HepG2 (cell line): ENCODE measurements around the gene SRCAP. TPM values are rescaled to one million over a fixed set of nuclear protein-coding genes. Genes with fewer than 3 reads are reported as not detected.

Source experiments
- ARNT ChIP-seq: fragments of 450-650 bp; IDR thresholded peaks from 2 replicates; pipeline ENCODE4 v1.6.1; 2017
- DNMT1 ChIP-seq: sonication (generic); formaldehyde crosslinking; IDR thresholded peaks from 2 replicates; pipeline ENCODE4 v1.5.1; 2020; ENCODE audit warnings: mild to moderate bottlenecking, missing genetic modification reagents
- EED ChIP-seq: sonication (generic); formaldehyde crosslinking; IDR thresholded peaks from 2 replicates; pipeline ENCODE4 v1.5.0; 2020; ENCODE audit warnings: mild to moderate bottlenecking, missing genetic modification reagents
- FOSL2 ChIP-seq: sonication (generic); formaldehyde crosslinking; IDR thresholded peaks from 2 replicates; pipeline ENCODE4 v1.4.0; 2020; ENCODE audit warnings: missing genetic modification reagents
- GZF1 ChIP-seq: sonication (generic); formaldehyde crosslinking; IDR thresholded peaks from 2 replicates; pipeline ENCODE4 v1.5.1; 2020; ENCODE audit warnings: mild to moderate bottlenecking, missing genetic modification reagents
- MLLT10 ChIP-seq: sonication (generic); formaldehyde crosslinking; IDR thresholded peaks from 2 replicates; pipeline ENCODE4 v1.4.0; 2020; ENCODE audit warnings: missing genetic modification reagents
- PCBP2 ChIP-seq: fragments of 200-400 bp; formaldehyde crosslinking; optimal IDR thresholded peaks from 2 replicates; pipeline ENCODE3; 2018; ENCODE audit warnings: low read length, low read depth; ENCODE audit not compliant: poor library complexity, severe bottlenecking
- POLR2A ChIP-seq, 2 experiments: IDR thresholded peaks; 2 replicates each; pipeline ENCODE4 v1.6.1; 2011; ENCODE audit warnings: low read depth in 2 of 2, low read length in 2 of 2, mild to moderate bottlenecking in 1 of 2, moderate library complexity in 1 of 2; ENCODE audit not compliant: insufficient read depth in 1 of 2
- RARG ChIP-seq: sonication (generic); formaldehyde crosslinking; IDR thresholded peaks from 2 replicates; pipeline ENCODE4 v1.4.0; 2020; ENCODE audit warnings: low read depth, mild to moderate bottlenecking, missing genetic modification reagents
- SUZ12 ChIP-seq: fragments of 150-350 bp; IDR thresholded peaks from 2 replicates; pipeline ENCODE4 v1.6.1; 2014; ENCODE audit warnings: low read depth, low read length
- TSC22D2 ChIP-seq: sonication (generic); formaldehyde crosslinking; IDR thresholded peaks from 2 replicates; pipeline ENCODE4 v1.5.1; 2020; ENCODE audit warnings: missing genetic modification reagents, mild to moderate bottlenecking, borderline replicate concordance
- XRCC5 ChIP-seq: fragments of 200-400 bp; formaldehyde crosslinking; optimal IDR thresholded peaks from 2 replicates; pipeline ENCODE3; 2017; ENCODE audit warnings: mild to moderate bottlenecking, low read length
- ZFP62 ChIP-seq: sonication (generic); formaldehyde crosslinking; IDR thresholded peaks from 2 replicates; pipeline ENCODE4 v1.4.0; 2020; ENCODE audit warnings: missing genetic modification reagents
- ZNF510 ChIP-seq: sonication (generic); formaldehyde crosslinking; IDR thresholded peaks from 2 replicates; pipeline ENCODE4 v1.4.0; 2020; ENCODE audit warnings: low read depth, mild to moderate bottlenecking, missing genetic modification reagents
- ZNF607 ChIP-seq: sonication (generic); formaldehyde crosslinking; IDR thresholded peaks from 2 replicates; pipeline ENCODE4 v1.5.1; 2020; ENCODE audit warnings: missing genetic modification reagents, mild to moderate bottlenecking, borderline replicate concordance
- ZNF678 ChIP-seq: sonication (generic); formaldehyde crosslinking; IDR thresholded peaks from 2 replicates; pipeline ENCODE4 v1.4.0; 2020; ENCODE audit warnings: mild to moderate bottlenecking, missing genetic modification reagents
- ZNF749 ChIP-seq: sonication (generic); formaldehyde crosslinking; IDR thresholded peaks from 2 replicates; pipeline ENCODE4 v1.8.0; 2022; ENCODE audit warnings: mild to moderate bottlenecking, missing genetic modification reagents, moderate library complexity, borderline replicate concordance
- ZNF788 ChIP-seq: sonication (generic); formaldehyde crosslinking; IDR thresholded peaks from 2 replicates; pipeline ENCODE4 v1.5.0; 2020; ENCODE audit warnings: mild to moderate bottlenecking, missing genetic modification reagents, borderline replicate concordance
- polyA plus RNA-seq, 8 experiments: library from polyadenylated mRNA; depleted of rRNA in 3 of 8; stranded (reverse) in 7 of 8; unstranded in 1 of 8; fragments of >200 nt; fragmentation: Illumina TruSeq in 4 of 8; extraction: Trizol in 4 of 8; gene quantifications; 2 replicates each; pipeline versions ENCODE4 v1.2.1 to v1.2.3, GENCODE V29; 2011 to 2016; ENCODE audit warnings: low read depth in 4 of 8, missing spikeins in 1 of 8, mixed read lengths in 1 of 8; ENCODE audit not compliant: insufficient read depth in 1 of 8
- total RNA-seq, 5 experiments: library from RNA; depleted of rRNA; stranded (reverse); fragments of >200 nt; fragmentation: Illumina TruSeq; extraction: Trizol; gene quantifications; 2 replicates each; pipeline ENCODE4 v1.2.3, GENCODE V29; 2016; ENCODE audit warnings: low read depth in 1 of 5
- TF ChIP-seq, protein P1 (sequence below): sonication (generic); formaldehyde crosslinking; IDR thresholded peaks from 2 replicates; pipeline ENCODE4 v1.8.1; 2023; ENCODE audit warnings: missing genetic modification reagents, inconsistent platforms, borderline replicate concordance
- TF ChIP-seq, protein P2 (sequence below): sonication (generic); formaldehyde crosslinking; IDR thresholded peaks from 2 replicates; pipeline ENCODE4 v1.9.0; 2021; ENCODE audit warnings: missing genetic modification reagents, mild to moderate bottlenecking, borderline replicate concordance
- TF ChIP-seq, protein P3 (sequence below): IDR thresholded peaks from 2 replicates; pipeline ENCODE4 v1.6.1; 2016; ENCODE audit warnings: mild to moderate bottlenecking
- TF ChIP-seq, protein P4 (sequence below): sonication (generic); formaldehyde crosslinking; IDR thresholded peaks from 2 replicates; pipeline ENCODE4 v1.4.0; 2020; ENCODE audit warnings: mild to moderate bottlenecking, missing genetic modification reagents
- TF ChIP-seq, protein P5 (sequence below): sonication (generic); formaldehyde crosslinking; IDR thresholded peaks from 2 replicates; pipeline ENCODE4 v1.5.1; 2020; ENCODE audit warnings: missing genetic modification reagents, mild to moderate bottlenecking, borderline replicate concordance

The SRCAP gene
- total and polyA plus RNA-seq, 2 of the 13 experiments (the other 11 are each of a cell fraction or from before 2014, with no cell fraction given): 4.9 to 9.0 TPM

DNA sequence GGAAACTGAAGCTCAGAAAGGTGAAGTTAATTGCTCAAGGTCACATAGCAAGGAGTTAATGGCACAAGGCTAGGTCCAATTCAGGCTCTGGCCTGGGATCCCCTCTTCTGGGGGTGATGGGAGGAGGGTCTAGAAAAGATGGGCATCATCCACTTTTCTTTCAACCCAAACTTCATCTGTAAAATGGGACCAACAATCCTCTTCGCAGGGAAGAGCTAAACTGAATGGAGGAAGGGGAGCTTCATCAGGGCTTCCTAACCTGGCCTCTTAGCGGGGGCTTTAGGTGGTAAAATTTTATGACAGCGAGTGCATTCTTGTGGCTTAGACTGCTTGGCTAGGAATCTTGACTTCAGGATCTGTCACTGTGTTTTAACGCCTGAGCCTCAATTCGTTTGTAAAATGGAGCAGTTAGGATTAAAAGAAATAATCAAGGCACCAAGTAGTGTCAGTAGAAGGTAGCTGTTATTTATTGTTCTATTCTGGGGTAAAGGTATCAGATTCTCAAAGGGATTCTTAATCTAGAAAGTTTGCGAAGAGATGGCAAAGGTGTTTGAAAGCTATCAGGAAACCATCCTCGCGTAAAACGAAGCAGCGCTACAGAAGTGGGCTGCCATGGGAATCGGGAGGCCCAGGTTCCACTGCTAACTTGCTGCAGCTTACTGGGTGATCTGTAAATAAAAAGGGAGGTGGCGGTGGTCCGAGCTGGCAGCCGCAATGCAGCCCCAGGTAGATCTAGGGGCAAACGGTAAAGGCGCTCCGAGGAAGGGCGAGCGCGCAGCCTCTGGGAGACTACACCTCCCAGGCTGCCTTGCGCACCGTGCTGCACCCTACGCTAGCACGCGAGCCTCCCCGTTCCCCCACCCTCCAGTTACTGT is 1.5 kb upstream of the SRCAP start (continued):
- TF ChIP-seq, protein P1, sequence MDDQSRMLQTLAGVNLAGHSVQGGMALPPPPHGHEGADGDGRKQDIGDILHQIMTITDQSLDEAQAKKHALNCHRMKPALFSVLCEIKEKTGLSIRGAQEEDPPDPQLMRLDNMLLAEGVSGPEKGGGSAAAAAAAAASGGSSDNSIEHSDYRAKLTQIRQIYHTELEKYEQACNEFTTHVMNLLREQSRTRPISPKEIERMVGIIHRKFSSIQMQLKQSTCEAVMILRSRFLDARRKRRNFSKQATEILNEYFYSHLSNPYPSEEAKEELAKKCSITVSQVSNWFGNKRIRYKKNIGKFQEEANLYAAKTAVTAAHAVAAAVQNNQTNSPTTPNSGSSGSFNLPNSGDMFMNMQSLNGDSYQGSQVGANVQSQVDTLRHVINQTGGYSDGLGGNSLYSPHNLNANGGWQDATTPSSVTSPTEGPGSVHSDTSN: 0 out of 2 replicates have a peak, but pooled peaks have one; percentile 53
- TF ChIP-seq, protein P2, sequence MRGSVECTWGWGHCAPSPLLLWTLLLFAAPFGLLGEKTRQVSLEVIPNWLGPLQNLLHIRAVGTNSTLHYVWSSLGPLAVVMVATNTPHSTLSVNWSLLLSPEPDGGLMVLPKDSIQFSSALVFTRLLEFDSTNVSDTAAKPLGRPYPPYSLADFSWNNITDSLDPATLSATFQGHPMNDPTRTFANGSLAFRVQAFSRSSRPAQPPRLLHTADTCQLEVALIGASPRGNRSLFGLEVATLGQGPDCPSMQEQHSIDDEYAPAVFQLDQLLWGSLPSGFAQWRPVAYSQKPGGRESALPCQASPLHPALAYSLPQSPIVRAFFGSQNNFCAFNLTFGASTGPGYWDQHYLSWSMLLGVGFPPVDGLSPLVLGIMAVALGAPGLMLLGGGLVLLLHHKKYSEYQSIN (CRISPR knock-in tag): no peak
- TF ChIP-seq EED (CRISPR knock-in tag) (no peak; the same call in 1 of the 2 replicates), XRCC5 (no peak), ZNF510 (CRISPR knock-in tag) (no peak), POLR2A (IDR thresholded peaks at IDR 0.05; ENCODE audit: insufficient read depth in 1 of 2, low read depth in 2 of 2, low read length in 2 of 2) (no peak), ZNF749 (CRISPR knock-in tag) (no peak), ARNT (no peak), RARG (CRISPR knock-in tag) (0 out of 2 replicates have a peak, but pooled peaks have one; percentile 6), DNMT1 (0 out of 2 replicates have a peak, but pooled peaks have one; percentile 20), ZNF788 (CRISPR knock-in tag) (no peak; the same call in 1 of the 2 replicates), ZFP62 (CRISPR knock-in tag) (no peak), SUZ12 (peak; percentile 80), GZF1 (CRISPR knock-in tag) (no peak), MLLT10 (CRISPR knock-in tag) (no peak), ZNF678 (CRISPR knock-in tag) (no peak), ZNF607 (CRISPR knock-in tag) (0 out of 2 replicates have a peak, but pooled peaks have one; percentile 58), FOSL2 (CRISPR knock-in tag) (no peak), TSC22D2 (no peak), PCBP2 (no peak)
- TF ChIP-seq, protein P3, sequence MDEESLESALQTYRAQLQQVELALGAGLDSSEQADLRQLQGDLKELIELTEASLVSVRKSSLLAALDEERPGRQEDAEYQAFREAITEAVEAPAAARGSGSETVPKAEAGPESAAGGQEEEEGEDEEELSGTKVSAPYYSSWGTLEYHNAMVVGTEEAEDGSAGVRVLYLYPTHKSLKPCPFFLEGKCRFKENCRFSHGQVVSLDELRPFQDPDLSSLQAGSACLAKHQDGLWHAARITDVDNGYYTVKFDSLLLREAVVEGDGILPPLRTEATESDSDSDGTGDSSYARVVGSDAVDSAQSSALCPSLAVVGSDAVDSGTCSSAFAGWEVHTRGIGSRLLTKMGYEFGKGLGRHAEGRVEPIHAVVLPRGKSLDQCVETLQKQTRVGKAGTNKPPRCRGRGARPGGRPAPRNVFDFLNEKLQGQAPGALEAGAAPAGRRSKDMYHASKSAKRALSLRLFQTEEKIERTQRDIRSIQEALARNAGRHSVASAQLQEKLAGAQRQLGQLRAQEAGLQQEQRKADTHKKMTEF (CRISPR knock-in tag): no peak
- TF ChIP-seq, protein P4, sequence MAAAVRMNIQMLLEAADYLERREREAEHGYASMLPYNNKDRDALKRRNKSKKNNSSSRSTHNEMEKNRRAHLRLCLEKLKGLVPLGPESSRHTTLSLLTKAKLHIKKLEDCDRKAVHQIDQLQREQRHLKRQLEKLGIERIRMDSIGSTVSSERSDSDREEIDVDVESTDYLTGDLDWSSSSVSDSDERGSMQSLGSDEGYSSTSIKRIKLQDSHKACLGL (CRISPR knock-in tag): no peak
- TF ChIP-seq, protein P5, sequence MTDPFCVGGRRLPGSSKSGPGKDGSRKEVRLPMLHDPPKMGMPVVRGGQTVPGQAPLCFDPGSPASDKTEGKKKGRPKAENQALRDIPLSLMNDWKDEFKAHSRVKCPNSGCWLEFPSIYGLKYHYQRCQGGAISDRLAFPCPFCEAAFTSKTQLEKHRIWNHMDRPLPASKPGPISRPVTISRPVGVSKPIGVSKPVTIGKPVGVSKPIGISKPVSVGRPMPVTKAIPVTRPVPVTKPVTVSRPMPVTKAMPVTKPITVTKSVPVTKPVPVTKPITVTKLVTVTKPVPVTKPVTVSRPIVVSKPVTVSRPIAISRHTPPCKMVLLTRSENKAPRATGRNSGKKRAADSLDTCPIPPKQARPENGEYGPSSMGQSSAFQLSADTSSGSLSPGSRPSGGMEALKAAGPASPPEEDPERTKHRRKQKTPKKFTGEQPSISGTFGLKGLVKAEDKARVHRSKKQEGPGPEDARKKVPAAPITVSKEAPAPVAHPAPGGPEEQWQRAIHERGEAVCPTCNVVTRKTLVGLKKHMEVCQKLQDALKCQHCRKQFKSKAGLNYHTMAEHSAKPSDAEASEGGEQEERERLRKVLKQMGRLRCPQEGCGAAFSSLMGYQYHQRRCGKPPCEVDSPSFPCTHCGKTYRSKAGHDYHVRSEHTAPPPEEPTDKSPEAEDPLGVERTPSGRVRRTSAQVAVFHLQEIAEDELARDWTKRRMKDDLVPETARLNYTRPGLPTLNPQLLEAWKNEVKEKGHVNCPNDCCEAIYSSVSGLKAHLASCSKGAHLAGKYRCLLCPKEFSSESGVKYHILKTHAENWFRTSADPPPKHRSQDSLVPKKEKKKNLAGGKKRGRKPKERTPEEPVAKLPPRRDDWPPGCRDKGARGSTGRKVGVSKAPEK (CRISPR knock-in tag): no peak
